Karpas-422 (cell line): Measurements from ENCODE around the gene MNX1. TPM values are rescaled to one million over a fixed set of nuclear protein-coding genes. Genes with fewer than 3 reads are reported as not detected.

Experiments
- DNase-seq: peaks from one replicate; pipeline ENCODE4 v3.0.0-alpha.2; 2015
- H2AFZ ChIP-seq: fragments of 200-600 bp; sonication (generic); 2 replicates; pipeline ENCODE4 v1.6.1; 2014; ENCODE audit warnings: antibody characterized with exemption, low read length, mixed read lengths
- H3K27ac ChIP-seq: fragments of 200-600 bp; sonication (generic); 2 replicates; pipeline ENCODE4 v1.5.1; 2014; ENCODE audit warnings: mild to moderate bottlenecking, low read length, moderate library complexity
- H3K27me3 ChIP-seq: fragments of 200-600 bp; sonication (generic); 2 replicates; pipeline ENCODE4 v1.6.1; 2014; ENCODE audit warnings: low read length, mixed read lengths
- H3K36me3 ChIP-seq: fragments of 200-600 bp; sonication (generic); 2 replicates; pipeline ENCODE4 v1.6.1; 2014; ENCODE audit warnings: low read length, mixed read lengths; ENCODE audit not compliant: insufficient read depth
- H3K4me1 ChIP-seq: fragments of 200-600 bp; sonication (generic); 2 replicates; pipeline ENCODE4 v1.6.1; 2014; ENCODE audit warnings: mild to moderate bottlenecking, low read length, mixed read lengths
- H3K4me2 ChIP-seq: fragments of 200-600 bp; sonication (generic); 2 replicates; pipeline ENCODE4 v1.6.1; 2014; ENCODE audit warnings: low read length, low read depth, mild to moderate bottlenecking; ENCODE audit not compliant: poor library complexity, severe bottlenecking
- H3K4me3 ChIP-seq: fragments of 200-600 bp; sonication (generic); 2 replicates; pipeline ENCODE4 v1.5.1; 2014; ENCODE audit warnings: mild to moderate bottlenecking, antibody characterized with exemption, low read length, mixed read lengths
- H3K79me2 ChIP-seq: fragments of 200-600 bp; sonication (generic); 2 replicates; pipeline ENCODE4 v1.6.1; 2014; ENCODE audit warnings: mild to moderate bottlenecking, low read length, mixed read lengths
- H3K9ac ChIP-seq: fragments of 200-600 bp; sonication (generic); 2 replicates; pipeline ENCODE4 v1.6.0; 2014; ENCODE audit warnings: low read length
- H3K9me2 ChIP-seq: fragments of 200-600 bp; sonication (generic), shearing (Covaris generic); replicated peaks from 2 replicates; pipeline ENCODE4 v1.6.0; 2014; ENCODE audit warnings: mild to moderate bottlenecking, low read length, moderate library complexity; ENCODE audit not compliant: insufficient read depth
- H3K9me3 ChIP-seq: fragments of 300-700, 200-600 bp; sonication (generic); 2 replicates; pipeline ENCODE4 v1.6.1; 2014; ENCODE audit warnings: low read length, mixed read lengths
- H4K20me1 ChIP-seq: fragments of 200-600 bp; sonication (generic); 2 replicates; pipeline ENCODE4 v1.6.1; 2014; ENCODE audit warnings: mild to moderate bottlenecking, antibody characterized with exemption, low read length, low read depth; ENCODE audit not compliant: insufficient read depth
- total RNA-seq: library from RNA; depleted of rRNA; stranded (reverse); fragments of >200 nt; shearing (Covaris generic); gene quantifications from 2 replicates; pipeline ENCODE4 v1.2.3, GENCODE V29; 2014; ENCODE audit warnings: low replicate concordance

The MNX1 gene
- total RNA-seq, 1 experiment from 2014 or later = 0.22 TPM

DNA sequence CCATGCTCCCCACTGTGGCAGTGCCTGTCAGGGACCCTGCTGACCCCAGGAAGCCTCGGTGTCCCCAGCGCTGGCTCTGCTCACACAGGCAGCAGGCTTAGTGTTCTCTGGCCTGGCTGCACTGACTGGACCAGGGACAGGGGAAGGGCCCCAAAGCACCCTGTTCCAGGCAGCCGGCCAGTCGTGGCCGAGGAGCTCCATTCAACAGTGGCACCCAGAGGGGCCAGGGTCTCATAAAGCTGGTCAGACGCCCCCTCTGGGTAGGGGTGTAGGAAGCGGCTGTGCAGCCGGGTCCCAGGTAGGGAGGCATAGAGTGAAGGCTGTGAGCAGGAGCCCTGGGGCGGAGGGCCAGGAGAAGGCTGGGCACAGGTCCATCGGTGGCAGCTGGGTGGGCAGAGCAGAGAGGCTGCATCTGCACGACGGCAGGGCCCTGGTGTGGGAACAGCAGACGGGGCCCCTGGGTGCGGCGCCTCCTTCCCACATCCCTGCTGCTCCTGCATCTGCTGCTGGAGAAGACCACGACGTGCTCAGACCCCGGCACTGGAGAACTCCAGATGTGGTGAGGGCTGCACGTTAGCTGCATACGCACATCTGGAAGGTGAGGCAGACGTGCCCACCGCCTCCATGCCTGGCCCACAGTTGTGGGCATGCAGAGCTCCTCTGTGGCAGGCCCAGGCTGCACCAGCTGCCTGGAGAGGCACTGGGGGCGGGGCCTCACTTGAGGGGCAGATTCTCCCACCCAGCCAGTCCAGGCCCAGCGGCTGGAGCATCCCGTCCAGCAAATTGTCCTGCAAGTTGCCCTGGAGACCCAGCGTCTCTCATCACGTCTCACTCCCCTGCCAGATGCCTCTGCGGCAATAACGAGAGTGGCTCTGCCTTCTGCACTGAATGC, 25.1 kb downstream of the MNX1 start:
- Histone ChIP-seq H3K9me3 (no peaks in the 10 kb centered on the region; the same call in 1 of the 2 replicates), H2AFZ (no peak overlapping the region), H3K27me3 (no peaks in the 10 kb centered on the region), H3K4me2 (no peak overlapping the region), H3K4me3 (no peak overlapping the region), H3K9me2 (no peaks in the 10 kb centered on the region), H3K79me2 (no peaks in the 10 kb centered on the region), H3K9ac (no peak overlapping the region), H3K36me3 (peaks cover 7% of the 10 kb centered on the region), H3K27ac (no peak overlapping the region), H3K4me1 (no peaks in the 10 kb centered on the region), H4K20me1 (no peaks in the 10 kb centered on the region)
- DNase-seq = no peak

- Histone ChIP-seq H3K4me1 (no peaks in the 10 kb centered on the region), H3K9me3 (peaks cover 4% of the 10 kb centered on the region; the same call in 1 of the 2 replicates), H3K9me2 (no peaks in the 10 kb centered on the region), H3K4me2 (no peak overlapping the region), H2AFZ (no peak overlapping the region), H3K36me3 (peaks cover 13% of the 10 kb centered on the region), H3K27me3 (no peaks in the 10 kb centered on the region), H3K27ac (no peak overlapping the region), H3K79me2 (no peaks in the 10 kb centered on the region), H3K9ac (no peak overlapping the region), H3K4me3 (no peak overlapping the region), H4K20me1 (no peaks in the 10 kb centered on the region)
- DNase-seq = no peak
These were observed 26.1 kb downstream of the MNX1 start for GRCh38 chr7:156984174-156984891.

DNA sequence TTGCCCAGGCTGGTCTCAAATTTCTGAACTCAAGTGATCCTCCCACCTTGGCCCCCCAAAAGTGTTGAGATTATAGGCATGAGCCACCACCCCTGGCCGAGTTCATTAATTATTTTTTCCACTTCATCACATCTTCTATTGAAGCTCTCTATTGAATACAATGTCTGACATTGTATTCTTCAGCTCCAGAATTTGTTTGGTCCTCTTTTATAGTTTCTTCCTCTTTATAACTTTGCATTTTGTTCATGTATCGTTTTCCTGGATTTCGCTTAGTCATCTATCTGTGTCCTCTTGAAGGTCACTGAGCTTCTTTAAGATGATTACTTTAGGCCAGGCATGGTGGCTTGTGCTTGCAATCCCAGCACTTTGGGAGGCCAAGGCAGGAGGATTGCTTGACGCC, 30.8 kb downstream of the MNX1 start:
- Histone ChIP-seq H4K20me1 (no peaks in the 10 kb centered on the region), H3K27ac (no peak overlapping the region), H3K36me3 (peaks cover 38% of the 10 kb centered on the region), H3K9me2 (no peaks in the 10 kb centered on the region), H3K9me3 (peaks cover 10% of the 10 kb centered on the region), H3K4me1 (no peaks in the 10 kb centered on the region), H3K4me3 (no peak overlapping the region), H3K27me3 (no peaks in the 10 kb centered on the region), H3K9ac (no peak overlapping the region), H3K4me2 (no peak overlapping the region), H2AFZ (no peak overlapping the region), H3K79me2 (no peaks in the 10 kb centered on the region)
- DNase-seq = peak; percentile 47

DNA sequence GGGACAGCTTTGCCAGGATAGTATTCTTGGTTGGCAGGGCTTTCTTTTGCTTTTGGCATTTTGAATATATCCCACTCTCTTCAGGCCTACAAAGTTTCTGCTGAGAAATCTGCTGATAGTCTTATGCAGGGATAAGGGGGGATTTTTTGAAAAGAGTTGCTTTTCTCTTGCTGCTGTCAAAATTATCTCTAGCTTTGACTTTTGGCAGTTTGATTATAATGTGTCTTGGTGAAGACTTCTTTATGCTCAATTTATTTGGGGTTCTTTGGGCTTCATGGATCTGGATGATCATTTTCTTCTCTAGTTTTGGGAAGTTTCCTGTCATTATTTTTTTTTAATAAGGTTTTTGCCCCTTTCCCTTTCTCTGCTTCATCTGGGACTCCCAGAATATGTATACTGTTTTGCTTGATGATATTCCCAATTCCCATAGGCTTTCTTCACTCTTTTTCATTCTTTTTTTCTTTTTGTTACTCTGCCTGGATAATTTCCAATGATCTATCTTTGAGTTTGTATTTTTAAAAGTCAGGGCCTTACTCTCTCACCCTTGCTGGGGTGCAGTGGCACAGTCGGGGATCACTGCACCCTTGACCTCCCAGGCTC, 31.4 kb downstream of the MNX1 start:
- Histone ChIP-seq H3K9me3 (peaks cover 10% of the 10 kb centered on the region), H3K9ac (no peak overlapping the region), H3K27me3 (no peaks in the 10 kb centered on the region), H3K4me2 (no peak overlapping the region), H3K9me2 (no peaks in the 10 kb centered on the region), H3K79me2 (no peaks in the 10 kb centered on the region), H3K36me3 (peaks cover 38% of the 10 kb centered on the region), H4K20me1 (no peaks in the 10 kb centered on the region), H3K4me3 (no peak overlapping the region), H3K27ac (no peak overlapping the region), H2AFZ (no peak overlapping the region), H3K4me1 (no peaks in the 10 kb centered on the region)
- DNase-seq = no peak

DNA sequence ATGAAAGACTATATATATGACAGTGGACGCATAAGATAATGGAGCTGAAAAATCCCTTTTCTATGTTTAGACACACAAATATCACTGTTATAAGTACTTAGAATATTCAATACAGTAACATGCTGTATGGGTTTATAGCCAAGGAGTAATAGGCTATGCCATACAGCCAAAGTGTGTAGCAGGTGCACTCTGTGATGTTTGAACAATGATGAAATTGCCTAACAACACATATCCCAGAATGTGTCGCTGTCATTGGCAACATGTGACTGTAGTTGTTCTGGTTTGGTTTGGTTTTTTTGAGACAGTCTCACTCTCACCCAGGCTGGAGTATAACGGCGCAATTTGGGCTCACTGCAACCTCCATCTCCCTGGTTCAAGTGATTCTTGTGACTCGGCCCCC, 34.8 kb downstream of the MNX1 start:
- Histone ChIP-seq H3K4me3 (no peak overlapping the region), H3K79me2 (no peaks in the 10 kb centered on the region; the same call in 1 of the 2 replicates), H3K9me2 (no peaks in the 10 kb centered on the region), H3K9me3 (peaks cover 10% of the 10 kb centered on the region; the same call in 1 of the 2 replicates), H3K9ac (no peak overlapping the region), H3K36me3 (peaks cover 49% of the 10 kb centered on the region), H4K20me1 (no peaks in the 10 kb centered on the region), H3K4me1 (no peaks in the 10 kb centered on the region), H3K4me2 (no peak overlapping the region), H3K27me3 (no peaks in the 10 kb centered on the region), H3K27ac (no peak overlapping the region), H2AFZ (no peak overlapping the region)
- no peak for DNase-seq

GRCh38 chr7:156969972-156970420, 40.5 kb downstream of the MNX1 start:
- Histone ChIP-seq H3K36me3 (peaks cover 33% of the 10 kb centered on the region; the same call in 1 of the 2 replicates), H3K27me3 (no peaks in the 10 kb centered on the region), H3K9me3 (no peaks in the 10 kb centered on the region), H3K4me3 (no peak overlapping the region), H3K4me2 (no peak overlapping the region), H3K4me1 (no peaks in the 10 kb centered on the region), H3K27ac (no peak overlapping the region), H2AFZ (no peak overlapping the region), H4K20me1 (0 out of 2 replicates have a peak, but pooled peaks cover 5% of the 10 kb centered on the region), H3K9ac (no peak overlapping the region), H3K9me2 (no peaks in the 10 kb centered on the region), H3K79me2 (no peaks in the 10 kb centered on the region; the same call in 1 of the 2 replicates)
- peak; percentile 62 for DNase-seq

GRCh38 chr7:156968183-156968582, 42.3 kb downstream of the MNX1 start:
- H3K9me3 ChIP-seq = no peaks in the 10 kb centered on the region
- H3K27me3 ChIP-seq = no peaks in the 10 kb centered on the region
- H3K27ac ChIP-seq = no peak overlapping the region
- H4K20me1 ChIP-seq = 0 out of 2 replicates have a peak, but pooled peaks cover 5% of the 10 kb centered on the region
- H2AFZ ChIP-seq = no peak overlapping the region
- no peaks in the 10 kb centered on the region for H3K9me2 ChIP-seq
- H3K9ac ChIP-seq = no peak overlapping the region
- no peak for DNase-seq
- no peak overlapping the region for H3K4me2 ChIP-seq
- peaks cover 44% of the 10 kb centered on the region; the same call in 1 of the 2 replicates for H3K36me3 ChIP-seq
- no peak overlapping the region for H3K4me3 ChIP-seq
- no peaks in the 10 kb centered on the region; the same call in 1 of the 2 replicates for H3K79me2 ChIP-seq
- H3K4me1 ChIP-seq = no peaks in the 10 kb centered on the region

DNA sequence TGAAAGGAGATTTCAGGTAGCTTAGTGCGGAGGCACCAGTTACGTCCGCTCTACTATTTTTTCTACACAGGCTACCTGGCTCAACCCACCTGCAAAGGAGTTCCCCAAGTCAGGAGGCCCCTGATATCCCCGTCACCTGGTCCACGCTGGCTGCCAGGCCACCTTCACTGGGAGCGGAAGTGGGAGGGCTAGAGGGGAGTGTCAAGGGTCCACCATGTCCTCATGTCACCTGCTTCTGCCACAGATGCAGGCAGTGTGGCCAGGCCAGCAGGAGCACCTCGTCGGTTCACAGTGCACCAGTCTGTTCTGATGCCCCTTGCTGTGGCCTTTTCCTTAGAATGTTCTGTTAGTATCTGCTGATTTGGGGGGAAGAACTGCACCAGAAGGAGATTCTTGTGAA, 44.1 kb downstream of the MNX1 start:
- Histone ChIP-seq H3K9ac (no peak overlapping the region), H4K20me1 (0 out of 2 replicates have a peak, but pooled peaks cover 5% of the 10 kb centered on the region), H3K9me2 (no peaks in the 10 kb centered on the region), H3K27me3 (no peaks in the 10 kb centered on the region), H3K36me3 (peaks cover 48% of the 10 kb centered on the region), H3K79me2 (no peaks in the 10 kb centered on the region), H2AFZ (no peak overlapping the region), H3K9me3 (no peaks in the 10 kb centered on the region), H3K4me3 (no peak overlapping the region), H3K4me2 (no peak overlapping the region), H3K27ac (no peak overlapping the region), H3K4me1 (no peaks in the 10 kb centered on the region)
- DNase-seq = no peak
